GM21825 (cell line): ENCODE results near the gene INTS6L.
"Not testable (repeated sequence)": the region's sequence is repeated elsewhere in the genome, so short reads cannot be mapped to it uniquely, and the experiment has no call there.

Experiments used
- ATAC-seq: cut with Tn5 transposase; IDR thresholded peaks from one replicate; pipeline ENCODE4 v1.9.1; 2021; ENCODE audit warnings: mild to moderate bottlenecking, moderate library complexity; ENCODE audit not compliant: unreplicated experiment

Gene INTS6L

GRCh38 chrX:135596495-135596894 lies 76.0 kb downstream of the INTS6L start:
- no peak for ATAC-seq

GRCh38 chrX:135605906-135606305 lies 85.4 kb downstream of the INTS6L start:
- ATAC-seq, result no peak

- not testable (repeated sequence) for ATAC-seq
Measured at GRCh38 chrX:135624408-135625204, 104.1 kb downstream of the INTS6L start.

GRCh38 chrX:135625995-135626394 lies 105.5 kb downstream of the INTS6L start:
- ATAC-seq, result no peak

- ATAC-seq, result no peak
Measured at GRCh38 chrX:135629342-135629741, 108.9 kb downstream of the INTS6L start.
